HepG2 (cell line): ENCODE measurements around the gene ADAT3. TPM values are rescaled to one million over a fixed set of nuclear protein-coding genes. Genes with fewer than 3 reads are reported as not detected.
A peak's percentile ranks its signal among the peaks of the same experiment; 100 is the strongest.
"Not testable (repeated sequence)": the region's sequence is repeated elsewhere in the genome, so short reads cannot be mapped to it uniquely, and the experiment has no call there.

ENCODE experiments used
- ATF1 ChIP-seq: IDR thresholded peaks from 2 replicates; pipeline ENCODE4 v1.6.1; 2016; ENCODE audit warnings: mild to moderate bottlenecking, control low read depth
- CHCHD3 ChIP-seq: sonication (generic); formaldehyde crosslinking; IDR thresholded peaks from 2 replicates; pipeline ENCODE4 v1.8.0; 2022; ENCODE audit warnings: mild to moderate bottlenecking, missing genetic modification reagents, moderate library complexity
- ERF ChIP-seq: IDR thresholded peaks from 2 replicates; pipeline ENCODE4 v1.6.1; 2018; ENCODE audit warnings: missing biosample characterization, missing genetic modification reagents
- FOSL2 ChIP-seq: sonication (generic); formaldehyde crosslinking; IDR thresholded peaks from 2 replicates; pipeline ENCODE4 v1.4.0; 2020; ENCODE audit warnings: missing genetic modification reagents
- FOXK1 ChIP-seq: sonication (generic); formaldehyde crosslinking; IDR thresholded peaks from 2 replicates; pipeline ENCODE4 v1.4.0; 2020; ENCODE audit warnings: low read depth, missing genetic modification reagents, borderline replicate concordance
- HNRNPLL ChIP-seq: fragments of 200-400 bp; formaldehyde crosslinking; IDR thresholded peaks from 2 replicates; pipeline ENCODE4 v1.6.1; 2017; ENCODE audit warnings: mild to moderate bottlenecking, low read depth, low read length; ENCODE audit not compliant: poor library complexity, severe bottlenecking
- HOXA3 ChIP-seq: sonication (generic); formaldehyde crosslinking; IDR thresholded peaks from 2 replicates; pipeline ENCODE4 v1.5.0; 2020; ENCODE audit warnings: missing genetic modification reagents
- KDM3A ChIP-seq: IDR thresholded peaks from 2 replicates; pipeline ENCODE4 v1.6.1; 2018; ENCODE audit warnings: low read depth, missing compliant biosample characterization
- MAZ ChIP-seq, 2 experiments: sonication (generic) in 1 of 2; formaldehyde crosslinking in 1 of 2; IDR thresholded peaks; 2 replicates each; pipeline versions ENCODE4 v1.5.0 to v1.6.1; 2012 to 2020; ENCODE audit warnings: low read depth in 2 of 2, mild to moderate bottlenecking in 2 of 2, borderline replicate concordance in 1 of 2, improper control_type of control experiment in 1 of 2, low read length in 1 of 2, missing genetic modification reagents in 1 of 2, moderate library complexity in 1 of 2
- NONO ChIP-seq, 2 experiments: fragments of 450-650 bp in 1 of 2; sonication (generic) in 1 of 2; formaldehyde crosslinking in 1 of 2; IDR thresholded peaks in 1 of 2; conservative IDR thresholded peaks in 1 of 2; 2 replicates each; pipeline versions ENCODE4 v1.6.1 to v1.8.0; 2017 to 2022; ENCODE audit warnings: mild to moderate bottlenecking in 1 of 2, missing genetic modification reagents in 1 of 2, moderate library complexity in 1 of 2
- POLR2G ChIP-seq: fragments of 200-400 bp; formaldehyde crosslinking; IDR thresholded peaks from 2 replicates; pipeline ENCODE4 v1.6.1; 2018; ENCODE audit warnings: mild to moderate bottlenecking, low read depth, low read length, moderate library complexity
- RBFOX2 ChIP-seq: fragments of 200-400 bp; formaldehyde crosslinking; IDR thresholded peaks from 2 replicates; pipeline ENCODE4 v1.6.1; 2017; ENCODE audit warnings: low read depth, mild to moderate bottlenecking, low read length
- SP2 ChIP-seq: sonication (generic); formaldehyde crosslinking; IDR thresholded peaks from 2 replicates; pipeline ENCODE4 v1.5.1; 2020; ENCODE audit warnings: mild to moderate bottlenecking, missing genetic modification reagents
- SP4 ChIP-seq: sonication (generic); formaldehyde crosslinking; IDR thresholded peaks from 2 replicates; pipeline ENCODE4 v1.8.1; 2023; ENCODE audit warnings: mild to moderate bottlenecking, missing genetic modification reagents
- SPEN ChIP-seq: sonication (generic); formaldehyde crosslinking; IDR thresholded peaks from 2 replicates; pipeline ENCODE4 v1.5.1; 2020; ENCODE audit warnings: low read depth, mild to moderate bottlenecking, missing genetic modification reagents
- SRY ChIP-seq: sonication (generic); formaldehyde crosslinking; IDR thresholded peaks from 2 replicates; pipeline ENCODE4 v1.8.0; 2022; ENCODE audit warnings: mild to moderate bottlenecking, missing genetic modification reagents
- ZFX ChIP-seq: sonication (generic); formaldehyde crosslinking; IDR thresholded peaks from 2 replicates; pipeline ENCODE4 v1.4.0; 2020; ENCODE audit warnings: mild to moderate bottlenecking, low read depth, missing genetic modification reagents, moderate library complexity
- ZSCAN25 ChIP-seq: sonication (generic); formaldehyde crosslinking; IDR thresholded peaks from 2 replicates; pipeline ENCODE4 v1.8.0; 2022; ENCODE audit warnings: mild to moderate bottlenecking, missing genetic modification reagents
- polyA plus RNA-seq, 8 experiments: library from polyadenylated mRNA; depleted of rRNA in 3 of 8; stranded (reverse) in 7 of 8; unstranded in 1 of 8; fragments of >200 nt; fragmentation: Illumina TruSeq in 4 of 8; extraction: Trizol in 4 of 8; gene quantifications; 2 replicates each; pipeline versions ENCODE4 v1.2.1 to v1.2.3, GENCODE V29; 2011 to 2016; ENCODE audit warnings: low read depth in 4 of 8, missing spikeins in 1 of 8, mixed read lengths in 1 of 8; ENCODE audit not compliant: insufficient read depth in 1 of 8
- total RNA-seq, 5 experiments: library from RNA; depleted of rRNA; stranded (reverse); fragments of >200 nt; fragmentation: Illumina TruSeq; extraction: Trizol; gene quantifications; 2 replicates each; pipeline ENCODE4 v1.2.3, GENCODE V29; 2016; ENCODE audit warnings: low read depth in 1 of 5
- TF ChIP-seq, protein P1 (sequence below): sonication (generic); formaldehyde crosslinking; IDR thresholded peaks from 2 replicates; pipeline ENCODE4 v1.5.0; 2020; ENCODE audit warnings: mild to moderate bottlenecking, missing genetic modification reagents
- TF ChIP-seq, protein P2 (sequence below): sonication (generic); formaldehyde crosslinking; conservative IDR thresholded peaks from 2 replicates; pipeline ENCODE4 v1.8.0; 2022; ENCODE audit warnings: mild to moderate bottlenecking, moderate library complexity, missing genetic modification reagents
- TF ChIP-seq, protein P3 (sequence below): sonication (generic); formaldehyde crosslinking; IDR thresholded peaks from 2 replicates; pipeline ENCODE4 v1.8.0; 2022; ENCODE audit warnings: missing genetic modification reagents, mild to moderate bottlenecking, borderline replicate concordance
- TF ChIP-seq, protein P4 (sequence below): sonication (generic); formaldehyde crosslinking; IDR thresholded peaks from 2 replicates; pipeline ENCODE4 v1.8.0; 2022; ENCODE audit warnings: low read depth, missing genetic modification reagents

ADAT3 gene
- total and polyA plus RNA-seq, 2 of the 13 experiments (the other 11 are each of a cell fraction or from before 2014, with no cell fraction given): 0.95 to 3.5 TPM

DNA sequence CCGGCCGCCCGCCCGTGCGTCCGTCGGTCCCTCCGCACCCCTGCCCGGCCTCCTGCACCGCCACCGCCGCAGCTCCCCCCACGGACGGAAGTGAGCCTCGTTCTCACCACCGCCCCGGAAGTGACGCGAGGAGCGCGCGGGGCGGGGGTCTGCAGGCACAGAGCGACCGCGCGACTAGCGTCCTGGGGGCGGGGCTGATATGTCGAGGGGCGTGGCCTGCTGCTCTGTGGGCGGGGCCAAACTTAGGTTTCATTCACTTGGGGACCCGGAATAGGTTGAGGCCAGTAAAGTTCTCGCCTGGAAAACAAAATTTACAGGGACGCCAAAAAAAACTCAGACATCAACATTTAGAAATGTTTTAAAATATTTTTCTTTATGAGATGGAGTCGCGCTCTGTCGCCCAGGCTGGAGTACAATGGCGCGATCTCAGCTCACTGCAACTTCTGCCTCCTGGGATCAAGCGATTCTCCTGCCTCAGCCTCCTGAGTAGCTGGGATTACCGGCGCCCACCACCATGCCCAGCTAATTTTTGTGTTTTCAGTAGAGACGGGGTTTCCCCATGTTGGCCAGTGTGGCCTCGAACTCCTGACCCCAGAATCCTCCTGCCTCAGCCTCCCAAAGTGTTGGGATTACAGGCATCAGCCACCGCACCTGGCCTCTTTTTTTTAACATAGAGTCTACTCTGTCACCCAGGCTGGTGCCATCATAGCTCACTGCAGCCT, 19.6 kb upstream of the ADAT3 start, which contains the start of gene ABHD17A (continued):
- peak; percentile 89 for TF ChIP-seq SPEN (CRISPR knock-in tag)
- peak; percentile 76; the same call in 1 of the 2 replicates for TF ChIP-seq ATF1 (CRISPR knock-in tag)
- TF ChIP-seq, protein P1, sequence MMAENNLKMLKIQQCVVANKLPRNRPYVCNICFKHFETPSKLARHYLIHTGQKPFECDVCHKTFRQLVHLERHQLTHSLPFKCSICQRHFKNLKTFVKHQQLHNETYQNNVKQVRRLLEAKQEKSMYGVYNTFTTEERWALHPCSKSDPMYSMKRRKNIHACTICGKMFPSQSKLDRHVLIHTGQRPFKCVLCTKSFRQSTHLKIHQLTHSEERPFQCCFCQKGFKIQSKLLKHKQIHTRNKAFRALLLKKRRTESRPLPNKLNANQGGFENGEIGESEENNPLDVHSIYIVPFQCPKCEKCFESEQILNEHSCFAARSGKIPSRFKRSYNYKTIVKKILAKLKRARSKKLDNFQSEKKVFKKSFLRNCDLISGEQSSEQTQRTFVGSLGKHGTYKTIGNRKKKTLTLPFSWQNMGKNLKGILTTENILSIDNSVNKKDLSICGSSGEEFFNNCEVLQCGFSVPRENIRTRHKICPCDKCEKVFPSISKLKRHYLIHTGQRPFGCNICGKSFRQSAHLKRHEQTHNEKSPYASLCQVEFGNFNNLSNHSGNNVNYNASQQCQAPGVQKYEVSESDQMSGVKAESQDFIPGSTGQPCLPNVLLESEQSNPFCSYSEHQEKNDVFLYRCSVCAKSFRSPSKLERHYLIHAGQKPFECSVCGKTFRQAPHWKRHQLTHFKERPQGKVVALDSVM: peak; percentile 63
- TF ChIP-seq ERF (CRISPR knock-in tag): 0 out of 2 replicates have a peak, but pooled peaks have one; percentile 27
- 0 out of 2 replicates have a peak, but pooled peaks have one; percentile 8 for TF ChIP-seq CHCHD3
- TF ChIP-seq HOXA3: peak; percentile 77; the same call in 1 of the 2 replicates
- TF ChIP-seq, protein P2, sequence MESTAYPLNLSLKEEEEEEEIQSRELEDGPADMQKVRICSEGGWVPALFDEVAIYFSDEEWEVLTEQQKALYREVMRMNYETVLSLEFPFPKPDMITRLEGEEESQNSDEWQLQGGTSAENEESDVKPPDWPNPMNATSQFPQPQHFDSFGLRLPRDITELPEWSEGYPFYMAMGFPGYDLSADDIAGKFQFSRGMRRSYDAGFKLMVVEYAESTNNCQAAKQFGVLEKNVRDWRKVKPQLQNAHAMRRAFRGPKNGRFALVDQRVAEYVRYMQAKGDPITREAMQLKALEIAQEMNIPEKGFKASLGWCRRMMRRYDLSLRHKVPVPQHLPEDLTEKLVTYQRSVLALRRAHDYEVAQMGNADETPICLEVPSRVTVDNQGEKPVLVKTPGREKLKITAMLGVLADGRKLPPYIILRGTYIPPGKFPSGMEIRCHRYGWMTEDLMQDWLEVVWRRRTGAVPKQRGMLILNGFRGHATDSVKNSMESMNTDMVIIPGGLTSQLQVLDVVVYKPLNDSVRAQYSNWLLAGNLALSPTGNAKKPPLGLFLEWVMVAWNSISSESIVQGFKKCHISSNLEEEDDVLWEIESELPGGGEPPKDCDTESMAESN: 0 out of 2 replicates have a peak, but pooled peaks have one; percentile 31
- TF ChIP-seq FOSL2: peak; percentile 9; the same call in 1 of the 2 replicates
- not testable (repeated sequence) for TF ChIP-seq NONO (IDR thresholded peaks at IDR 0.05)
- peak; percentile 72 for TF ChIP-seq NONO (CRISPR knock-in tag; conservative IDR thresholded peaks at IDR 0.05)
- TF ChIP-seq, protein P3, sequence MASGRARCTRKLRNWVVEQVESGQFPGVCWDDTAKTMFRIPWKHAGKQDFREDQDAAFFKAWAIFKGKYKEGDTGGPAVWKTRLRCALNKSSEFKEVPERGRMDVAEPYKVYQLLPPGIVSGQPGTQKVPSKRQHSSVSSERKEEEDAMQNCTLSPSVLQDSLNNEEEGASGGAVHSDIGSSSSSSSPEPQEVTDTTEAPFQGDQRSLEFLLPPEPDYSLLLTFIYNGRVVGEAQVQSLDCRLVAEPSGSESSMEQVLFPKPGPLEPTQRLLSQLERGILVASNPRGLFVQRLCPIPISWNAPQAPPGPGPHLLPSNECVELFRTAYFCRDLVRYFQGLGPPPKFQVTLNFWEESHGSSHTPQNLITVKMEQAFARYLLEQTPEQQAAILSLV: 0 out of 2 replicates have a peak, but pooled peaks have one; percentile 7
- TF ChIP-seq FOXK1 (CRISPR knock-in tag): peak; percentile 49; the same call in 1 of the 2 replicates
- TF ChIP-seq, protein P4, sequence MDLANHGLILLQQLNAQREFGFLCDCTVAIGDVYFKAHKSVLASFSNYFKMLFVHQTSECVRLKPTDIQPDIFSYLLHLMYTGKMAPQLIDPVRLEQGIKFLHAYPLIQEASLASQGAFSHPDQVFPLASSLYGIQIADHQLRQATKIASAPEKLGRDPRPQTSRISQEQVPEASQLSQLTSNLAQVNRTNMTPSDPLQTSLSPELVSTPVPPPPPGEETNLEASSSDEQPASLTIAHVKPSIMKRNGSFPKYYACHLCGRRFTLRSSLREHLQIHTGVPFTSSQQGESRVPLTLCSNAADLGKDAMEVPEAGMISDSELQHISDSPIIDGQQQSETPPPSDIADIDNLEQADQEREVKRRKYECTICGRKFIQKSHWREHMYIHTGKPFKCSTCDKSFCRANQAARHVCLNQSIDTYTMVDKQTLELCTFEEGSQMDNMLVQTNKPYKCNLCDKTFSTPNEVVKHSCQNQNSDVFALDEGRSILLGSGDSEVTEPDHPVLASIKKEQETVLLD (CRISPR knock-in tag): peak; percentile 58; the same call in 1 of the 2 replicates
- TF ChIP-seq SP2 (CRISPR knock-in tag): peak; percentile 69
- peak; percentile 58 for TF ChIP-seq POLR2G
- TF ChIP-seq ZSCAN25 (CRISPR knock-in tag): peak; percentile 95
- peak; percentile 71 for TF ChIP-seq RBFOX2
- TF ChIP-seq KDM3A (CRISPR knock-in tag): 0 out of 2 replicates have a peak, but pooled peaks have one; percentile 13
- TF ChIP-seq HNRNPLL: peak; percentile 65
- TF ChIP-seq SRY (CRISPR knock-in tag): 0 out of 2 replicates have a peak, but pooled peaks have one; percentile 0
- TF ChIP-seq ZFX (CRISPR knock-in tag): peak; percentile 72
- peak; percentile 98 for TF ChIP-seq MAZ (IDR thresholded peaks at IDR 0.05; ENCODE audit: borderline replicate concordance, low read depth, low read length)
- TF ChIP-seq MAZ (CRISPR knock-in tag; IDR thresholded peaks at IDR 0.05; ENCODE audit: low read depth): peak; percentile 84; the same call in 1 of the 2 replicates
- TF ChIP-seq SP4: peak; percentile 91
